WTC11 (cell line): ENCODE measurements around the gene SUB1. TPM values are rescaled to one million over a fixed set of nuclear protein-coding genes. Genes with fewer than 3 reads are reported as not detected.

Source experiments
- ATAC-seq: fragments of 200-7000 bp; cut with Tn5 transposase; 2 replicates; pipeline ENCODE4 v1.10.0; 2021; ENCODE audit warnings: mild to moderate bottlenecking, moderate library complexity
- CTCF ChIA-PET: fragments of 300-600 bp; sonication (Branson Sonifier 250); formaldehyde crosslinking; loops from one replicate; lab custom pipeline; 2021; ENCODE audit warnings: antibody characterized with exemption; lab: Charles Lee
- POLR2A ChIA-PET: fragments of 350-600 bp; sonication (Branson Sonifier 250); formaldehyde crosslinking; loops from one replicate; lab custom pipeline; 2021; ENCODE audit warnings: antibody characterized with exemption; lab: Charles Lee
- DNase-seq: peaks from one replicate; pipeline ENCODE4 v3.0.0; 2021; ENCODE audit warnings: low spot score
- H3K27ac Mint-ChIP-seq: 2 replicates; pipeline ENCODE4 v1.8.0; 2021; ENCODE audit warnings: mixed read lengths
- H3K27me3 Mint-ChIP-seq: 2 replicates; pipeline ENCODE4 v1.8.0; 2021; ENCODE audit warnings: low read depth, mild to moderate bottlenecking, moderate library complexity, mixed read lengths
- H3K36me3 Mint-ChIP-seq: 2 replicates; pipeline ENCODE4 v1.8.0; 2021; ENCODE audit warnings: mixed read lengths
- H3K4me1 Mint-ChIP-seq: 2 replicates; pipeline ENCODE4 v1.8.0; 2022; ENCODE audit warnings: mixed read lengths
- H3K4me3 Mint-ChIP-seq: 2 replicates; pipeline ENCODE4 v1.8.0; 2021; ENCODE audit warnings: mild to moderate bottlenecking, moderate library complexity, mixed read lengths
- H3K9me3 Mint-ChIP-seq: 2 replicates; pipeline ENCODE4 v1.8.0; 2021; ENCODE audit warnings: mixed read lengths
- AR ChIP-seq: fragments of 250-450 bp; sonication (Bioruptor Pico); IDR thresholded peaks from 2 replicates; pipeline ENCODE4 v1.9.0; 2021; ENCODE audit warnings: mild to moderate bottlenecking
- ATF1 ChIP-seq: sonication (generic); formaldehyde crosslinking; IDR thresholded peaks from 2 replicates; pipeline ENCODE4 v1.8.1; 2023; ENCODE audit warnings: mild to moderate bottlenecking, moderate library complexity, missing genetic modification reagents
- ATF2 ChIP-seq: sonication (generic); formaldehyde crosslinking; IDR thresholded peaks from 2 replicates; pipeline ENCODE4 v1.8.1; 2022; ENCODE audit warnings: low read depth, missing genetic modification reagents, borderline replicate concordance
- CBFB ChIP-seq: sonication (generic); formaldehyde crosslinking; IDR thresholded peaks from 2 replicates; pipeline ENCODE4 v1.8.1; 2022; ENCODE audit warnings: mild to moderate bottlenecking, low read depth, missing genetic modification reagents
- CREB1 ChIP-seq: sonication (generic); formaldehyde crosslinking; IDR thresholded peaks from 2 replicates; pipeline ENCODE4 v1.8.0; 2023; ENCODE audit warnings: mild to moderate bottlenecking, missing genetic modification reagents
- ERG ChIP-seq: fragments of 250-450 bp; sonication (Bioruptor Pico); IDR thresholded peaks from 2 replicates; pipeline ENCODE4 v1.8.0; 2021; ENCODE audit warnings: mild to moderate bottlenecking
- GRHL2 ChIP-seq: fragments of 250-450 bp; sonication (Bioruptor Pico); IDR thresholded peaks from 2 replicates; pipeline ENCODE4 v1.8.0; 2022; ENCODE audit warnings: mild to moderate bottlenecking, moderate library complexity; ENCODE audit not compliant: insufficient replicate concordance, severe bottlenecking
- IRF2 ChIP-seq: sonication (generic); formaldehyde crosslinking; IDR thresholded peaks from 2 replicates; pipeline ENCODE4 v1.8.0; 2022; ENCODE audit warnings: low read depth, missing genetic modification reagents, borderline replicate concordance
- JAZF1 ChIP-seq: fragments of 250-450 bp; sonication (Bioruptor Pico); IDR thresholded peaks from 2 replicates; pipeline ENCODE4 v1.9.0; 2021; ENCODE audit warnings: moderate library complexity, mild to moderate bottlenecking, inconsistent platforms
- JUN ChIP-seq: sonication (generic); formaldehyde crosslinking; IDR thresholded peaks from 2 replicates; pipeline ENCODE4 v1.8.0; 2023; ENCODE audit warnings: mild to moderate bottlenecking, missing genetic modification reagents
- TCF7 ChIP-seq: sonication (generic); formaldehyde crosslinking; IDR thresholded peaks from 2 replicates; pipeline ENCODE4 v1.8.0; 2022; ENCODE audit warnings: mild to moderate bottlenecking, low read depth, missing genetic modification reagents, moderate library complexity
- ZBTB21 ChIP-seq: sonication (generic); formaldehyde crosslinking; IDR thresholded peaks from 2 replicates; pipeline ENCODE4 v1.8.1; 2023; ENCODE audit warnings: mild to moderate bottlenecking, missing genetic modification reagents, borderline replicate concordance
- ZMAT4 ChIP-seq: fragments of 250-450 bp; sonication (Bioruptor Pico); IDR thresholded peaks from 2 replicates; pipeline ENCODE4 v1.9.0; 2021; ENCODE audit warnings: mild to moderate bottlenecking
- ZNF219 ChIP-seq: sonication (generic); formaldehyde crosslinking; IDR thresholded peaks from 2 replicates; pipeline ENCODE4 v1.8.0; 2023; ENCODE audit warnings: missing genetic modification reagents, mild to moderate bottlenecking, borderline replicate concordance
- ZNF423 ChIP-seq: fragments of 250-450 bp; sonication (Bioruptor Pico); IDR thresholded peaks from 2 replicates; pipeline ENCODE4 v2.1.2; 2022; ENCODE audit warnings: mild to moderate bottlenecking, moderate library complexity
- ZNF532 ChIP-seq: fragments of 250-450 bp; sonication (Bioruptor Pico); IDR thresholded peaks from 2 replicates; pipeline ENCODE4 v1.9.0; 2021; ENCODE audit warnings: mild to moderate bottlenecking, borderline replicate concordance
- total RNA-seq: library from RNA; stranded (reverse); gene quantifications from 3 replicates; pipeline ENCODE4 v1.2.3, GENCODE V29; 2021

Gene SUB1
- total RNA-seq, 1 experiment from 2014 or later = 258 TPM

- CTCF ChIA-PET = interaction anchor here (0.8 kb wide), 1 partner anchor 56 kb away, joined by 3 read pairs; no protein-coding TSS in a partner anchor
- no peaks in the 10 kb centered on the region for H3K36me3 Mint-ChIP-seq
- no peak overlapping the region for H3K4me3 Mint-ChIP-seq
- ATAC-seq (no peak), DNase-seq (no peak)
- peaks cover 6% of the 10 kb centered on the region; the same call in 1 of the 2 replicates for H3K9me3 Mint-ChIP-seq
- no peaks in the 10 kb centered on the region for H3K27me3 Mint-ChIP-seq
- POLR2A ChIA-PET = no interaction called here
- H3K27ac Mint-ChIP-seq = no peak overlapping the region
- no peaks in the 10 kb centered on the region for H3K4me1 Mint-ChIP-seq
- TF ChIP-seq ZNF423 (CRISPR knock-in tag) (no peak), ATF2 (CRISPR knock-in tag) (no peak), ZMAT4 (no peak)
- TF ChIP-seq, all 79 proteins: peak for 0
These were observed 61.0 kb downstream of the SUB1 start for GRCh38 chr5:32646061-32646969.

GRCh38 chr5:32651088-32651487, 65.7 kb downstream of the SUB1 start:
- no peak overlapping the region for H3K27ac Mint-ChIP-seq
- POLR2A ChIA-PET = no interaction called here
- ATAC-seq (no peak), DNase-seq (no peak)
- peaks cover 23% of the 10 kb centered on the region for H3K9me3 Mint-ChIP-seq
- no peak for TF ChIP-seq JUN (CRISPR knock-in tag)
- TF ChIP-seq GRHL2 = no peak
- no peak for TF ChIP-seq TCF7
- TF ChIP-seq ZNF532 (CRISPR knock-in tag) = no peak
- TF ChIP-seq ZNF219 (CRISPR knock-in tag) = no peak
- TF ChIP-seq JAZF1 (CRISPR knock-in tag) = no peak
- no peak for TF ChIP-seq CBFB (CRISPR knock-in tag)
- no peak for TF ChIP-seq CREB1 (CRISPR knock-in tag)
- no peak for TF ChIP-seq ERG
- no peaks in the 10 kb centered on the region for H3K27me3 Mint-ChIP-seq
- CTCF ChIA-PET = no interaction called here
- H3K36me3 Mint-ChIP-seq = peaks cover 13% of the 10 kb centered on the region
- H3K4me1 Mint-ChIP-seq = no peaks in the 10 kb centered on the region
- no peak overlapping the region for H3K4me3 Mint-ChIP-seq

GRCh38 chr5:32651638-32652037, 66.3 kb downstream of the SUB1 start:
- TF ChIP-seq ATF1 (CRISPR knock-in tag) (no peak), JAZF1 (CRISPR knock-in tag) (no peak), TCF7 (no peak), ZBTB21 (CRISPR knock-in tag) (no peak), IRF2 (CRISPR knock-in tag) (no peak), AR (CRISPR knock-in tag) (no peak)
- CTCF ChIA-PET = no interaction called here
- Mint-ChIP-seq H3K27ac (no peak overlapping the region), H3K27me3 (no peaks in the 10 kb centered on the region), H3K36me3 (peaks cover 18% of the 10 kb centered on the region), H3K9me3 (peaks cover 28% of the 10 kb centered on the region), H3K4me3 (no peak overlapping the region), H3K4me1 (no peaks in the 10 kb centered on the region)
- POLR2A ChIA-PET = no interaction called here
- no peak for ATAC-seq
- no peak for DNase-seq
